ENCODE measurements around the gene GORASP2.

The GORASP2 gene

DNA sequence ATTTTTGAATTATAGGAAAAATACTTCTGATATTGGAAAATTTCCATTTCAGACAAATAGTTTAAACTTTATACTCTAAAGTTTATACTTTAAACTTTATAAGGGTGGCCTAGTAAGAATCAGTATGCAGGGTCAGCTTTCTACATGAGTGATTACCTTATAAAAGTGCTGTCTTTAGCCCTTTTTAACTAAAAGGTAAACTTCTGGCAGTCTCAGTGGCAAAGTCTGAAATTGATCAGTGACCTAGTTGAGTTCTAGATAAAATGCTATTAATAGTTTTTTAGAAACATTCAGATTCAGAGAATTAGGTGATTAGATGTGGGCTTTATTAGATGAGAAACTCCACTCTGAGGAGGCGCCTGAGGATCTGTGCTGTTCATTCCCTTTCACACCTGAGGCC, 15.5 kb downstream of the GORASP2 start:
- Histone ChIP-seq H3F3A (ENCODE audit: insufficient read depth, low read length) (no peaks in the 10 kb centered on the region), H3K4me3 (ENCODE audit: low read length) (no peak overlapping the region), H3K9ac (ENCODE audit: low read length) (no peak overlapping the region), H2AFZ (ENCODE audit: low read length) (no peak overlapping the region), H3K9me3 (replicated peaks; ENCODE audit: insufficient read depth, low read length) (no peaks in the 10 kb centered on the region), H3K27ac (ENCODE audit: low read length) (no peak overlapping the region), H3K27me3 (replicated peaks; ENCODE audit: insufficient read depth, low read length) (no peaks in the 10 kb centered on the region), H3K36me3 (replicated peaks; ENCODE audit: insufficient read depth, low read length) (peaks cover 2% of the 10 kb centered on the region; the same call in 1 of the 2 replicates), H3K79me2 (ENCODE audit: low read length) (peaks cover 88% of the 10 kb centered on the region), H3K9me2 (replicated peaks; ENCODE audit: insufficient read depth, low read length) (no peaks in the 10 kb centered on the region), H4K20me1 (ENCODE audit: insufficient read depth, low read length) (peaks cover 65% of the 10 kb centered on the region), H3K4me2 (ENCODE audit: low read depth, low read length) (no peak overlapping the region), H3K4me1 (ENCODE audit: low read length) (no peaks in the 10 kb centered on the region)
- no peak for DNase-seq
- TF ChIP-seq EZH2 (optimal IDR thresholded peaks at IDR 0.05; ENCODE audit: low read depth, low read length) (no peak), EZH2phosphoT487 (IDR thresholded peaks at IDR 0.05; ENCODE audit: low read length) (no peak)
- TF ChIP-seq, protein P1, sequence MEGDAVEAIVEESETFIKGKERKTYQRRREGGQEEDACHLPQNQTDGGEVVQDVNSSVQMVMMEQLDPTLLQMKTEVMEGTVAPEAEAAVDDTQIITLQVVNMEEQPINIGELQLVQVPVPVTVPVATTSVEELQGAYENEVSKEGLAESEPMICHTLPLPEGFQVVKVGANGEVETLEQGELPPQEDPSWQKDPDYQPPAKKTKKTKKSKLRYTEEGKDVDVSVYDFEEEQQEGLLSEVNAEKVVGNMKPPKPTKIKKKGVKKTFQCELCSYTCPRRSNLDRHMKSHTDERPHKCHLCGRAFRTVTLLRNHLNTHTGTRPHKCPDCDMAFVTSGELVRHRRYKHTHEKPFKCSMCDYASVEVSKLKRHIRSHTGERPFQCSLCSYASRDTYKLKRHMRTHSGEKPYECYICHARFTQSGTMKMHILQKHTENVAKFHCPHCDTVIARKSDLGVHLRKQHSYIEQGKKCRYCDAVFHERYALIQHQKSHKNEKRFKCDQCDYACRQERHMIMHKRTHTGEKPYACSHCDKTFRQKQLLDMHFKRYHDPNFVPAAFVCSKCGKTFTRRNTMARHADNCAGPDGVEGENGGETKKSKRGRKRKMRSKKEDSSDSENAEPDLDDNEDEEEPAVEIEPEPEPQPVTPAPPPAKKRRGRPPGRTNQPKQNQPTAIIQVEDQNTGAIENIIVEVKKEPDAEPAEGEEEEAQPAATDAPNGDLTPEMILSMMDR (IDR thresholded peaks at IDR 0.05; ENCODE audit: low read length): no peak

GRCh38 chr2:170949415-170949814, 20.4 kb downstream of the GORASP2 start:
- no peak overlapping the region for H2AFZ ChIP-seq (ENCODE audit: low read length)

DNA sequence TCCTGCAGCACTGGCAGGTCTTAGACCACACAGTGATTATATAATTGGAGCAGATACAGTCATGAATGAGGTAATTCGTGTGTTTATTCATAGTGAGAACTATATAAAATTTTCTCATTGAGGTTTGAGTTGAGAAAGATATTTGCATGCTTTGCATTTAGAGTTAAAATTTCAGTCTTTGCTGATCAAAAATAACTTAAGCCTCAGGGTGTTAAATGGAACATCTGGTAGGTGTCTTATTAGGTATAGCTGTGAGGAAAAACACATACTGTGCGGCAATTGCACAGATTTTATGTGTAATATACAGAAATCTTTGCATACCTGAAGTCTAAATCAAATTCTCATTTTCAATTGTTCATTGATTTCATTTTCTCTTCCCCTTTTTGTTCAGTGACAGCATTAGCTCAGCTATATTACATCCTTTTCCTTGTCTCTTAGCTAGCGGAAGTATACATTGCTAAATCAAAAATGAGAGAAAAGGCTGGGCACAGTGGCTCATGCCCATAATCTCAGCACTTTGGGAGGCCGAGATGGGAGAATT, 21.2 kb downstream of the GORASP2 start:
- H3K36me3 ChIP-seq (replicated peaks; ENCODE audit: insufficient read depth, low read length): peaks cover 28% of the 10 kb centered on the region

More at GRCh38 chr2:170949415-170949814, 20.4 kb downstream of the GORASP2 start:
- TF ChIP-seq EZH2 (optimal IDR thresholded peaks at IDR 0.05; ENCODE audit: low read depth, low read length) (no peak), EZH2phosphoT487 (IDR thresholded peaks at IDR 0.05; ENCODE audit: low read length) (no peak)
- TF ChIP-seq, protein P1 (IDR thresholded peaks at IDR 0.05; ENCODE audit: low read length): no peak
- no peak overlapping the region for H3K4me2 ChIP-seq (ENCODE audit: low read depth, low read length)
- H3K4me3 ChIP-seq (ENCODE audit: low read length): no peak overlapping the region
- H3K36me3 ChIP-seq (replicated peaks; ENCODE audit: insufficient read depth, low read length): peaks cover 28% of the 10 kb centered on the region
- H3K4me1 ChIP-seq (ENCODE audit: low read length): no peaks in the 10 kb centered on the region
- H3K79me2 ChIP-seq (ENCODE audit: low read length): peaks cover 57% of the 10 kb centered on the region
- H3K9ac ChIP-seq (ENCODE audit: low read length): no peak overlapping the region
- no peak overlapping the region for H3K27ac ChIP-seq (ENCODE audit: low read length)
- H4K20me1 ChIP-seq (ENCODE audit: insufficient read depth, low read length): peaks cover 20% of the 10 kb centered on the region
- no peaks in the 10 kb centered on the region for H3K9me2 ChIP-seq (replicated peaks; ENCODE audit: insufficient read depth, low read length)
- H3F3A ChIP-seq (ENCODE audit: insufficient read depth, low read length): no peaks in the 10 kb centered on the region
- H3K27me3 ChIP-seq (replicated peaks; ENCODE audit: insufficient read depth, low read length): no peaks in the 10 kb centered on the region
- no peak for DNase-seq
- H3K9me3 ChIP-seq (replicated peaks; ENCODE audit: insufficient read depth, low read length): no peaks in the 10 kb centered on the region

More for the DNA sequence above, 21.2 kb downstream of the GORASP2 start:
- no peak overlapping the region for H3K4me2 ChIP-seq (ENCODE audit: low read depth, low read length)
- H3K4me1 ChIP-seq (ENCODE audit: low read length): no peaks in the 10 kb centered on the region
- peaks cover 11% of the 10 kb centered on the region for H4K20me1 ChIP-seq (ENCODE audit: insufficient read depth, low read length)
- no peak overlapping the region for H3K27ac ChIP-seq (ENCODE audit: low read length)
- no peak overlapping the region for H3K9ac ChIP-seq (ENCODE audit: low read length)
- H3K4me3 ChIP-seq (ENCODE audit: low read length): no peak overlapping the region
- DNase-seq: no peak
- H3K79me2 ChIP-seq (ENCODE audit: low read length): peaks cover 49% of the 10 kb centered on the region
- no peaks in the 10 kb centered on the region for H3K9me3 ChIP-seq (replicated peaks; ENCODE audit: insufficient read depth, low read length)
- no peak overlapping the region for H2AFZ ChIP-seq (ENCODE audit: low read length)
- TF ChIP-seq, protein P1 (IDR thresholded peaks at IDR 0.05; ENCODE audit: low read length): no peak
- no peak for TF ChIP-seq EZH2 (optimal IDR thresholded peaks at IDR 0.05; ENCODE audit: low read depth, low read length)
- no peak for TF ChIP-seq EZH2phosphoT487 (IDR thresholded peaks at IDR 0.05; ENCODE audit: low read length)
- no peaks in the 10 kb centered on the region for H3F3A ChIP-seq (ENCODE audit: insufficient read depth, low read length)
- no peaks in the 10 kb centered on the region for H3K27me3 ChIP-seq (replicated peaks; ENCODE audit: insufficient read depth, low read length)
- H3K9me2 ChIP-seq (replicated peaks; ENCODE audit: insufficient read depth, low read length): no peaks in the 10 kb centered on the region

Measured in MM.1S (cell line).